ENCODE measurements around the gene PCBP3.

PCBP3 gene

DNA sequence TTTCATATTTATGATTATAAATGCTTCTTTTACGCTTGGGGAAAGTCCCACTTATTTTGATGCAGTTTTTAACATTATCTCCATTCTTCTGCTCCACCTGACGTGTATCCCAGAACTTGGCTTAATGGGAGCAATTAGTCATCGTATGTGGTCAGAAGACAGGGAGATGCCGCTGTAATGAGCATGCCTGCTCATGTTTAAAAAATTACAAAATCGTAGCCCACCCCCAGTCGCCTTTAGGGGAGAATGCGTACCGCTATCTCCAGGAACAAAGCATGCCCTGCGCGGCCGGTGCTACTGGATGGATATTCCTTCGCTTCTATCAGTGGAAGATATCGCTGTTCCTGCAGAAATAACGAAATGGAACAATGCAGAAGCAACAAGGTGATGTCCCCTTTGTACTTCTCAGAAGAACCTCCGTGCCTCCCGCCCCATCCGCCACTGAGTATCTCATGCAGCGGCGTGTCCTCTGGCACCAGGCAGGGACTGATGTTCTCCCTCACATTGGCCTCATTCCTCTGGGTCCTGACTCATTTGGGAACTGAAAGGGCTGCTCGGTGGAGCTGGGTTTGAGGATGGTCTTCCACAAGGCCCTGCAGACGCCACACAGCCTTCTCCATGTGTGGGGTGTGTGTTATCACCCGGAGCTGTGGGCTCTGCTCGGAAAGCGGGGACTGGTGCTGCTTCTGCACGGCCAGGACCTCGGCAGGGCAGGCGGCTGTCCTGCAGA is 221.7 kb downstream of the PCBP3 start:
- no peak for DNase-seq (ENCODE audit: low spot score)
- TF ChIP-seq, protein P1, sequence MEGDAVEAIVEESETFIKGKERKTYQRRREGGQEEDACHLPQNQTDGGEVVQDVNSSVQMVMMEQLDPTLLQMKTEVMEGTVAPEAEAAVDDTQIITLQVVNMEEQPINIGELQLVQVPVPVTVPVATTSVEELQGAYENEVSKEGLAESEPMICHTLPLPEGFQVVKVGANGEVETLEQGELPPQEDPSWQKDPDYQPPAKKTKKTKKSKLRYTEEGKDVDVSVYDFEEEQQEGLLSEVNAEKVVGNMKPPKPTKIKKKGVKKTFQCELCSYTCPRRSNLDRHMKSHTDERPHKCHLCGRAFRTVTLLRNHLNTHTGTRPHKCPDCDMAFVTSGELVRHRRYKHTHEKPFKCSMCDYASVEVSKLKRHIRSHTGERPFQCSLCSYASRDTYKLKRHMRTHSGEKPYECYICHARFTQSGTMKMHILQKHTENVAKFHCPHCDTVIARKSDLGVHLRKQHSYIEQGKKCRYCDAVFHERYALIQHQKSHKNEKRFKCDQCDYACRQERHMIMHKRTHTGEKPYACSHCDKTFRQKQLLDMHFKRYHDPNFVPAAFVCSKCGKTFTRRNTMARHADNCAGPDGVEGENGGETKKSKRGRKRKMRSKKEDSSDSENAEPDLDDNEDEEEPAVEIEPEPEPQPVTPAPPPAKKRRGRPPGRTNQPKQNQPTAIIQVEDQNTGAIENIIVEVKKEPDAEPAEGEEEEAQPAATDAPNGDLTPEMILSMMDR (IDR thresholded peaks at IDR 0.05; ENCODE audit: extremely low read depth, missing control alignments), result no peak

DNA sequence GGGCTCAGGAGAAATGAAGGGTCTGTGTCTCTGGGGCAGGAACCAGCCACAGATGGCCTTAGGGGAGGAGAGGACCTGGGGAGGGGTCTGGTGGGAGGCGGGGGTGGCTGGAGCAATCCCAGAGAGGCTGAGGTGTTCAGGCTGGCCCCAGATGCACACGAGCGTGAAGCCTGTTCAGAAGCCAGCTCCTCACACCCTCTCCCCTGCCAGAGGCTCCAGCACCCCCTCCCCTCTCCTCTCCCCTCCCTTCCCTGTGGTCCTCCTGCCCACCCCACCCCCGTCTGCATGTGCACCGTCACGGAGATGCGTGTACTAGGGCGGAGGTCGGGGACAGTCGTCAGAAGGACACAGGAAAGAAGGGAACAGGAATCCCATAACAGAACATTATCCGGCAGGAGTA is 223.0 kb downstream of the PCBP3 start:
- DNase-seq (ENCODE audit: low spot score), result no peak
- TF ChIP-seq, protein P1 (IDR thresholded peaks at IDR 0.05; ENCODE audit: extremely low read depth, missing control alignments), result no peak

DNA sequence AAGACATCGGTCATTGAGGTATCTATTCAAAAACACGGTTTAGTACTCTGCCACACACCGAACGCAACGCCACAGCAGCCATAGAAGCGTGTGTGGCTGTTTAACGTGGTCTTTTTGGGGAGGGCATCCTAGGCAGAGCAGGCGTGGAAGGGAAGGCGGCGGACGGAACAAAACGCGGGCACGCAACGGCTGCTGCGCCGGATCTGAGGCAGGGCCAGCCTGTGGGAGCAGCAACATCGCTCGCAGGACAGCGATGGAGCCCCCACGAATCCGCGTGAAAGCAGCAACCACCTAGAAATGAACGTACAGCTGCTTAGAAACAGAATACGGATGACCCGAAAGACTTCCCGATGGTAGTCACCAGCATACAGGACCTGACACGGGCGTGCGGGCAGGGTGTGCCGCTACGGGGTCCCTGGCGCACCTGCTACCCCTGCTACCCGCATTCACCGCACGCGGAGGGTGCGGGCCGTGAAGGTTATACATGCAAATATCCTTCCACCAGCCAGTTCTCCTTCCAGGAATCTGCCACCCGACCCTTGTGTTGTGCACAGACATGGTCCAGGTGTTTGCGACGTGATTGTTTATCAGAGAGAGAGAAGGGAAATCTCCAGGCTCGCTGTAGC is 223.6 kb downstream of the PCBP3 start:
- DNase-seq (ENCODE audit: low spot score), result no peak

DNA sequence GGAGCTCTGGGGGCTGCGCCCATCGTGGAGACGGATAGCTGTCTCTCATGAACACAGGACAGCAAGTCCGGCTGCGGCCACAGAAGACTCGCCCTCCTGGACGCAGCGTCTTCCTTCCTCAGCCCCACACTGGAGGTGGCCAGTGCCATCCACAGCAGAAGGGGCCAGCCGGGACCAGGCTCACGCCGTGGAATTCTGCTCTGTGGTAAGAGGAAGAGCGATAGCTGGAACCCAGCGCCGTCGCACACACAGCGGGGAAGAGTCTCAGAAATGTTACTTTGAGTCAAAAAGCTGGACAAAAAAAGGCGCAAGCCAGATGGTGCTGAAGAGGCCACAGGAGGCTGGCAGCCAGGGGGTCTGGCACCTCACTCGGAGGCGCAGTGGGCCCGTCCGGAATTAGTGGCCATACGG is 224.2 kb downstream of the PCBP3 start:
- TF ChIP-seq, protein P1 (IDR thresholded peaks at IDR 0.05; ENCODE audit: extremely low read depth, missing control alignments), result no peak

More for the DNA sequence above, 223.6 kb downstream of the PCBP3 start:
- TF ChIP-seq, protein P1 (IDR thresholded peaks at IDR 0.05; ENCODE audit: extremely low read depth, missing control alignments), result no peak

DNA sequence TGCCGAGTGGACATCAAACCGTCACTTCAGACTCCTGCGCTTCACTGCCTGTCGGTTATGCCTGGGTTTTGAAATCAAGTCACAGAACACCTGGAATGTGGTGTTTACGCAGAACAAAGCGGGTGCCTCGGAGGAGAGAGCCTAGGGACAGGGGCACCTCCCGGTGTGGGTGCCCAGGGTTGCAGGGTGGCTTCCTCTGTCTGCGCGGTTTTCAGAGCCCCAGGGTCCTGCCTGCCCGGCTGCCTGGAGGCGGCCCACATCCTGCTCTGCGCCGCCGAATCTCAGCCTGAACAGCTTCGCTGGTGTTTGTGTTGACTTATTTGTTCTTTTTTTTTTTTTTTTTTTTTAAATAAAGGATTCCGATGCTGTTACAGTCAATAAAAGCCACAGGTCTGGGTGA is 224.6 kb downstream of the PCBP3 start:
- TF ChIP-seq, protein P1 (IDR thresholded peaks at IDR 0.05; ENCODE audit: extremely low read depth, missing control alignments), result no peak
- DNase-seq (ENCODE audit: low spot score), result no peak

More for the DNA sequence above, 224.2 kb downstream of the PCBP3 start:
- no peak for DNase-seq (ENCODE audit: low spot score)

DNA sequence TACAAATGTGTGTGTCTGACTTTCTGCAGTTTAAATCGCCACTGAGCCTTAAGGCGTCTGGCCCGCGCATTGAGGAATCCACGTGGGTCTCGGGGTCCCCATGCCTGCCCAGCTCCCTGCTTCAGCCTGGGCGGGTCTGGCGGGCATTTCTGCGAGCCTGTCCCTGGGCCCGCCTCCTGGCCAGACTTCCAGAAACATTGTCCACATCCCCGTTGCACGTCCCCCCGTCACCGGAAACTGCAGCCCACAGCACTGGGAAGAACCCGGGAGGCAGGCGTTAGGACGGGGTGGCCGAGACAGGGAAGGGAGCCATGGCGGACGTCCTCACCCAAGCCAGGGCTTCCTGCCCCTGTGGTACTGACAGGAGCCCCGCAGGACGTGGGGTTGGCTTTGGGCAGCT is 225.0 kb downstream of the PCBP3 start:
- DNase-seq (ENCODE audit: low spot score), result no peak
- TF ChIP-seq, protein P1 (IDR thresholded peaks at IDR 0.05; ENCODE audit: extremely low read depth, missing control alignments), result no peak
